ENCODE data around the gene PIEZO2.
"Not testable (repeated sequence)": the region's sequence is repeated elsewhere in the genome, so short reads cannot be mapped to it uniquely, and the experiment has no call there.

Gene PIEZO2

DNA sequence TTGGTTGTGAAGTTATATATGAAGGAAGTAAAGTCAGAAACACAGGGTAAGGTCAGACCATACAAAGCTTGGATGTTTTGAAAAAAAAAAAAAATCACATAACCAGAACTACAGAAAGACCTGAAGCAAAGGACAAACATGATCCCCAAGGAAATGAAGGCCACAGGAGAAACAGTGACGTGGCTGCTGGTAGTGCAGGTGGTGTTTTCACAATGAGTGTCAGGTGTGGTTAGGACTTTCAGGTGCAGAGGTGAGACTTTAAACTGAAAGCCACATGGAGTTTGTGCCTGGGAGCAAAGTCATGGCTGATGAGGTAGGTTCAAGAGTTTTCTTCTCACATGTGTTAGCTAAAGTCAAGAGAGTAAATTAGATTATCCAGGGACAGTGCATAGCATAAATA is 270.7 kb downstream of the PIEZO2 start:
- no peak for DNase-seq

DNA sequence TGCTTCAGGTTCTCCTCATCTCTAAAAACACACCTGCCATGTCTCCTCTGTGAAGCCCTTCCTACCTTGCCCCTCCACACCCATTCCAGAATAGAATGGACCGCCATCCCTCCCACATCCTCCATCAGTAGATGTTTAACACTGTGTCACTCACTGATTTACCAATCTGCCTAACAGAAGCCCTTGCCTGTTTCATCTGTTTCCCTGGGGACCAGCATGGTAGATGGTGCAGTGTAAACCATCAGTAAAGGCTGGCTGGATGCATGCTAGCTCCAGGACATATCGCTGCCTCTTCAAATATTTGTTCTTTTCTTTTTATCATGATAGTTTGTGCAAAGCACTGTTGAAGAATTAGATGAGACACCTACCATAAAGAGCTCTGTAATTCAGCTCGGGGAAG is 271.4 kb downstream of the PIEZO2 start:
- no peak for DNase-seq

DNA sequence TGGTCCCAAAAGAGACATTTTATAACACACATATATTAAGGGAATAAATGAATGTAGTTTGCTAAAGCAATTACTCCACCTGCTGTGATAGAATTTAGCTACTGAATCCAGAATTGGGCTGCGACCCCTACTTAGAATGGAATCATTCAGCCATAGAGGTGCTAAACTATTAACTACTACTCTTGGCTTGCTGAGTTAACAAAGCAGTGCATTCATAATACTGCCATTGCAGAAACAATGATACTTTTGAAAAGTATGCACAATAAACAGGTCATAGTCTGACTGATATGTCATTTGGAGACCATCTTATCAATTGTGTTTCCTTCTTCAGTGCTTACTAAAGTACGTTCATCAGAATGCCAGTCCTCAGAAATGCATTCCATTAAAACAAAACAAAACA is 273.6 kb downstream of the PIEZO2 start:
- no peak for DNase-seq

DNA sequence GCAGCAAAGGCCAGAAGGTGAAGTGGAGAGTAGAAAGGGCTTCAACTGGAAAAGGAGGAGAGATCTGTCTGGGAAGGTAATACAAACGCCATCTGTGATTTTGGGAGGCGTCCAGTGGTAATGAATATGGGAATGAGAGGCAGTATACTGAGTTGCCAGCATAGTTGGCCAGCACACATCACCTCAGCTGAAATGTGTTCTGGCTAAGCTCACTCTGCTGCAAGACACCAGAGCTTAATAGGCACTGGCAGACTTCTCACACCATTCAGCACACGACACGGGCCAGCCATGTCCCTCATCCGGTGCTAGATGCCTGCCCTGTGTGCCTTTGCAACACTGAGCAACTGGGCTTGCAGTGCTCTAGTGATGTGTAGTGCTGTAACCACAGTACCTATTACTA is 277.1 kb downstream of the PIEZO2 start:
- no peak for DNase-seq

DNA sequence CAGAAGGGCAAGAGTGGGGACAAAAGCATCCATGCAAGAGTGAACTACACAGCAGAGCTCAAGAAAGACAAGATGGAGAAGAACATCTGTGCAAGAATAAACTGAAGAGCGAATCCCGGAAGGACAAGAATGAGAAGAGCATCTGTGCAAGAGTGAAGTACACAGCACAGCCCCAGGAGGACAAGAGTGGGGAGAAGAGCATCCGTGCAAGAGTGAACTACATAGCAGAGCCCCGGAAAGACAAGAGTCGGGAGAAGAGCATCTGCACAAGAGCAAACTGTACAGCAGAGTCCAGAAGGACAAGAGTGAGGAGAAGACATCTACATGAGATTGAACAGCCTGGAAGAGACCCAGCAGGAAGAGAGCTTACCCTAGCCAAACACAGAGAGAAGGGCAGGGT is 284.6 kb downstream of the PIEZO2 start:
- no peak for DNase-seq

DNA sequence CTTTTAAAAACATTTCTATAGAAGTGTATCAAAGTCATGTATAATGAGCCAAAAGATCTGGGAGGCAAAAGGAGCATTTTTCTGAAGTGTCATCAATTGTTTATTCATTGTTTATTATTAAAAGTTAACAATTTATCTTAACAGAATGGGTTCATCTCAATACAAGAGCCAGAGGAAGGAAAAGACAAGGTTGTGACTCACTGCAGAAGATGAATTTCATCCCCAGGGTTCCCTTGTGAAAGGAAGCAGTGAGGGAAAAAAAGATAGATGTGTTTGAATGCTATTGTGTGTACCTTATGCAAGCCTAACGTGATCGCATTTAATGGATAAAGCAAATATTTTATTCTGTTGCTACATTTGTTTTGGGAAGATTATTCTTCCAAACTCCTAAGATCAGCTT is 286.3 kb downstream of the PIEZO2 start:
- no peak for DNase-seq

DNA sequence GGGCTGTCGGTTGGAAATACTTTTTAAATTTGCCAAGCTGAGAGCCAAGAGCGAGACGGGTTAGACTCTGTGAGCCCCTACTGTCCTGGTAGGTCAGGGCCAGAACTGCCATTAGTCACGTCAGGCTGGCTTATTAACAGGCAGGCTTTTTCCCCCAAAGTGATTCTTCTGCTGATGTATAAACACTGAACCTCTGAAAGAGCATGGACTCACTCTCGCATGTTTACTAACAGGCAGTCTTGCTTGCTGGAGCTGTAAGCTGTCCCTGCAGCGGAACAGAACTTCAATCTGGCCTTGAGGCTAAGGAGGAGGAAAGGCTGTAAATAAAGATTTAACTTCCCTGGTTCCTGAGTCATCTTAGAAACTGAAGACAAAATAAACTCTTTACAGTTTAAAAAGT is 288.4 kb downstream of the PIEZO2 start:
- DNase-seq, result no peak

DNA sequence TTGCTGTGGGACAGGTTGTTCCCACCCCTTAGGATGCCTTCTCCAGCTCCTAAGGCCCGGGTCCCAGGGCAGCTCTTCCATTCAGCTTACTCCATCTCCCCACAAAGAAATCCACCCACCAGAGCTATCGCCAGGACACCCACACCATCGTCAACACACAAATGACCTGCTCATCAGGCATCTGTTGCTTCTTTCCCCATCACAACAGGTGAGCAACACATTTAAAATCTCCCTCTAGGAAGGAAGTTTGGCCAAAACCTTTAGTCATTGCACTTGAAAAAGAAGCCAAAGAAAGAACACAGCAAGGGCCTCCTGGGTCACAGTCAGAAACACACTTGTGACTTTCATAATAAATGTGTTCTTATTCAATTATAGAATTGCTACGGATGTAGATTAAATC is 289.0 kb downstream of the PIEZO2 start:
- no peak for DNase-seq

DNA sequence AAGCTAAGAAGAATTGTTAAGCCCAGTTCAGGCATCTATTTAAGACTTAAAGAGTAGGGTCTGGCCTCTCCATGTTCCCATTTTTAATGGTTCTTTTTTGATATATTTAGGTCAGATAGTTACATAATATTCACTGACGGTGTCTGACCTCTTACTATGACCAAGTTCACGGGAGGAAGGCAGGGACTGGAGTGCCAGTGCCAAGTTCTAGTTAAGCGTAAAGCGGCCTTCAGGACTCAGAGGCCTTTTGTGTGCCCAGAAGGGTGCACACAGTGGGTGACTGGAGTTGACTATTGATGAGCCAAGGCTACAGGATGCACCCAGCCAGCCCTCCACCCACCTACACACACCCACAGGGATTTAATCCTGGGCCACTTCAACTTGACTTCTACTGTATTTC is 290.9 kb downstream of the PIEZO2 start:
- no peak for DNase-seq

DNA sequence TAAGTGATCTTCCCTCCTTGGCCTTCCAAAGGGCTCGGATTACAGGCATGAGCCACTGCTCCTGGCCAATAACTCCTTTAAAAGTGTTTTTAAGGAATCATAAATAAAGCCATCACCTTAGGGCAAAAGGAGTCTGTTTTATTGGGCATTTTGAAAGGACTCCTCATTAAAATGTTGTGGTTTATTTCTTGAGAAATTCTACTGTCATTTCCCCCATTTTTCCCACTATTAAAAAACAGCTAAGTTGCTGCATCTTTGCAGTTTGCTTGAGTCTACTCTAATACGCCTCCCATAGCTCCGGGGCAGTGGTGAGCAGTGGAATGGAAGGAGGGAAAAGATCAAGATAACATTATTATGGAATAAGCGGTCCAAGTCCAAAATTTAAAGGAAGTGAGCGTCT is 293.2 kb downstream of the PIEZO2 start:
- DNase-seq, result no peak

DNA sequence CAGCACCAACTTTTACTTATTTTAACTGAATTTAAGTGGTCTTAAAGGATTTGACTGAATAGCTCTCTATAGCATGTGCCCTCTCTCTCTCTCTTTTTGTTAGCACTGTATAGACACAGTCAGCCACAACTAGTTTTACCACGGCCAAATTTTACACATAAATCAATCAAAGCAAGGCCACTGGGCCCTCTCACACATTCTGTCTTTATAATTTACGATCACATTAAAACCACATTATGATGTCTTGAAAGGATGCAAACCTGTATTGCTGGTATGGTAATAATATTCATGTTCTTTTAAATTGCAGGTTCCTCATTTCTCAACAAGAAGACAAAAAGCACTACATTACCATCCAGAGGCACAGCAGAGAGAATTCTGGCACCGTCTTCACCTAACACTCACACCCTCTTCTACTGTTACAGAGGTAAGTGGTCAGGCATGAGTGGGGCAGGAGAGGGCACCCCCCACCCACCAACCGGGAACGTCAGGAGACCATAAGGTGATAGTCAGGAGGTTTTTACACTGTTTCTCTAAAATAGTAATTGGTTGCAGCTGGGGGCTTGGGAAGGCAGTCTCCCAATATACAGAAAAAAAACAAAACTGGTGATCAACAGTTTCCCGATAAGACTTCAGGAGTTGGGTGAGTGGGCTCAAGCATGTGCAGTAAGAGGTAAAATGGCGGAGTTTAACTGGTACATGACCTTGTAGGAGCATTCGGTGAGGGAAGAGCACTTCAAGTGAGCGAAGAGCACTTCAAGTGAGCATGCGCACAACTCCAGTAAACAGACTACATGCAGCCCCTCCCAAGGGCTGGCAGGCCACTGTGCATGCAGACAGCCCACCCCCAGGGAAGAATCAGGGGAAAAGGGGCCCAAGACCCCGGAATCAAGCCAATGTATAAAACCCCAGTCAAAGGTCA is 296.7 kb downstream of the PIEZO2 start:
- DNase-seq, result no peak

DNA sequence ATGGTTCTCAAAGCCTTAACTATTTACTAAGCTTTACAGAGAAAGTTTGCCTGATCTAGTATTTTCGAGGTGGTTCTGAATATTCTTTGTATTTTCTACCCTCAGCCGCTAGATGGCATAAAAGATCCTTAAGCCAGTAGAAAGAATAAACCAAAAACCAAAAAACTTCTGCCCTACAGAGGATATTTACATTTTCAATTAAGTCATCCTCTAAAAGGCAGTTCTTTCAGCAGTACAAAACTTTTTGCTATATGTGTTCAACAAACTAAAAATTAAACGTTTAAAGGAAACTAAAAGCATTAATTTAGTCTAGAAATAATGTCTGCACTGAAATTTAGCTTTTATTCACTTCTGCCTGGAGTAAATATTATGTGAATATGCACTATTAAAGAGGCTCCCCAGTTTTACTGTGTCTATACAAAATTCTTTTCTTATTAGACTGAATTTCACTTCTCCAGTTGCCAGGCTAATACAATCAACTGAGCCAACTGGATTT is 297.5 kb downstream of the PIEZO2 start:
- DNase-seq, result no peak

DNA sequence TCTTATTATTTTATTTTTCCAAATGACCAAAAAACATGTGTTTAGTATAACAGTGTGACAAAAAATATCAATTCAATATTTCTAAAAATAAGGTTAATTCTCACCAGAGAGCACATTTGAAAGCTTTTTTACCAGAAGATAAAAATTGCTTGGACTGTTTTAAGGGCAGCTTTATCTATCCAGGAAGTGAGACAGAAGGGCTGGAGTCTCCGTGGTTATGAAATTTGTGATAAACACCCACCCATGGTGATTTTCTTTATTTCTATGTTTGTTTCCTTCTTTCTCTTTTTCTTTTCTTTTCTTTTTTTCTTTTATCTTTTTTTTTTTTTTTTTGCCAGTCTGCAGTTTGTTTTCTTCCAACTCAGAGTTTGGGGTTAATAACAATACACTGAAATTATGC is 298.5 kb downstream of the PIEZO2 start:
- no peak for DNase-seq

DNA sequence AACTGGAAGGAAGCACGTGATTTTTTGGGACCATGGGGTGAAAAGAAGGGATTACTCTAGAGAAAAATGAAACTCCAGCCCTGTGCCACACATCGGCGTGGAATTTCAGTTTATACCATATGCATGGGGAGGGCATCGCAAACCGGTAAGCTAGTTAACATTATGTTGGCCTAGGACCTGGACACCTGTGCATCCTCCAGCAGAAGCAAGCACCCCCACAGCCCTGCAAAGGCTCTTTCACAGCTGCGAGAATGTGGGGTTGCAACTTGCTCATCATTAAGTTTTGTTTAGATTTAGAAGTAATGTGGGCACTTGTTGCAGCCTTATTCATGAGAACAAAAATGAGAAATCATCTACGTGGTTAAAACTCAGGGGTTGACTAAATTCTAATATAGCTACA is 299.2 kb downstream of the PIEZO2 start:
- DNase-seq, result no peak

DNA sequence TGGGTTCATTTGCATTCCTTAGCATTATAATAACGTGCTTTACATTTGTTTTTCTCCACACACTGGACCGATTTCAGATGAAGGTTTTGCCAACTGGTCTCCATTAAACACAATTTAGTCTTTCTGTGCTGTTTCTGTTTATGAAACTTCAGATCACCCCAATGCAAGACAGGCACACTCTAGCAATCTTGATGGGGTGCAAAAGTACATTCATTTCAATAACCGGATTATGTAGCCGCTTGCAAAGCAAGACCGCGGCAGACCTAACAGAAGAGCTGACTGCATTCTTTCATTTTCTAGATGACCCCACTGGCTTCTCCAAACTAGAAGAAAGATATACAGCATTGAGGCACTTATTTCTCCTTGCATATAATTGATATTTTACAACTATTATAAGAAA is 301.5 kb downstream of the PIEZO2 start:
- no peak for DNase-seq

DNA sequence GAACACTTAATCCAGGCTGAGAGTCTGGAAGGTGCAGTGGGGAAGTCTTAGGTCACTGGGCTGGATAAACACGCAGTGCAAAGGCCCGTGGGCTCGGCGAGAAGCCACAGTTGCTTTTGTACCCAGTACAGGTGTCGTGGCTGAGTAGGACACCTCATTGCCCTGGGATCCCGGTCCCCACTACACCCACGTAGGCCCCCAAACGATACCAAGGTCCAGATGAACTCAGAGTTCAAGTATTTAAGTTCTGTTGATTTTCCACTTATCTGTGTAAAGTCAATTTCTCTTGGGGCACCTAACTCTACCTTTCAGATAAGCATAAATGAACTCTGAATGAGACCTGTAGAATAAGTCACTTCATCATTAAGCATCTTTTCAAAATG is 302.0 kb downstream of the PIEZO2 start:
- no peak for DNase-seq

DNA sequence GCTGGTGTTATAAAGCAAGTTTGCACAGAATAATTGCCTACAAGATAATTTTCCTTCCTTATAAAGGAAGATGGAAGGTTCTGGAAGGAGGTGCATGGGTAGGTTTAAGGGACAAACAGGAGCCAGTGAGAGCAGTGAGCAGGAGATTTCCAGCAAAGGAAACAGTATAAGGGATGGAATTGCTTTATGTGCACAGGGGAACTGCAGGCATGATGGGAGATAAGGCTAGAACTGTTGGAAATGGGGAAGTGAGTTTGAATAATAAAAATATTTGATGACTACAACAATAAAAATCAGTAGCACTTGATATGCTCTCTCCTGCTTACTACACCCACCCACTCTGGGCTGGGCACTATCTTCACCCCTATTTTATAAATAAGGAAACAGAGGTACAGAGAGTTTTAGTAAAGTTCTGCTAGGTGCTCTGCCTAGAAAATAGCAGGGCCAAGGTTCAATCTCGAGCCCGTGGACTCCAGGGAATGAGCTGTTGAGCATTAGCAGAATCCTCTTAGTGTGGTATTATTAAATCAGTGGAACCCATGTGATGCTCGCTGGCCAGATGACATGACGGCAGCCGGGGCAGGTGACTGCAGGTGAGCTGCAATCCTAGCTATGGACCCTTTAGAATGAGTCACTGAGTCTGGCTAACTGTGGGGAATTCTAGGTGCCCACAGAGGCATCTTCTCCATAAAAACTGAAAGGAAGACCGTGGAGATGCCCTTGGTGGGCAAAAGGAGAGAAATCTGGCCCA is 302.5 kb downstream of the PIEZO2 start:
- DNase-seq, result no peak

DNA sequence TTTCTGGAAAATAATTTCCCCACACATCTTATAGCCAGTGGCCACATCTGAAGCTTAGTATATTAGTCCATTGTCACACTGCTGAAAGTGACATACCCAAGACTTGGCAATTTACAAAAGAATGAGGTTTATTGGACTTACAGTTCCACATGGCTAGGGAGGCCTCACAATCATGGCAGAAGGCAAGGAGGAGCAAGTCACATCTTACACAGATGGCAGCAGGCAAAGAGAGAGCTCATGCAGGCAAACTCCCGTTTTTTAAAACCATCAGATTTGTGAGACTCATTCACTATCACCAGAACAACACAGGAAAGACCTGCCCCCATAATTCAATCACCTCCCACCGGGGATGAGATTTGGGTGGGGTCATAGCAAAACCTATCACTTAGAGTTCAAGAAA is 303.3 kb downstream of the PIEZO2 start:
- not testable (repeated sequence) for DNase-seq

DNA sequence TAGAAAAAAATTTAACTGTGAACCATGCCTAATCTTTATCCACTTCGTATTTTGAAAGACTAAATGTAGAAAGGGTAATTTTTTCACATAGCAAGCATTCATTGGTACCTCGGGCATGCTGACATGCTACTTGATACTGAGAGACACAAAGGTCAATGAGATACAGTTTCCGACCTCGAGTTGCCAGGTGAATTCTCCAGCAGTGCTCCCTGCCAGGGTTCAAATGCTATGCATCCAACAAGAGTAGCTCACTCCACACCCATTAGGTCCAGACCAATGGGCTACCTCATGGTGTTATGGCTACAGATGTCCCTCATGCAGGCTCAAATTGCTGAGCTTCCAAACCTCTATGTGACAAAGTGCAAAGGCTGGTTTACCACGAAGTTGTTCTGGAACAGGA is 305.8 kb downstream of the PIEZO2 start:
- DNase-seq, result no peak

DNA sequence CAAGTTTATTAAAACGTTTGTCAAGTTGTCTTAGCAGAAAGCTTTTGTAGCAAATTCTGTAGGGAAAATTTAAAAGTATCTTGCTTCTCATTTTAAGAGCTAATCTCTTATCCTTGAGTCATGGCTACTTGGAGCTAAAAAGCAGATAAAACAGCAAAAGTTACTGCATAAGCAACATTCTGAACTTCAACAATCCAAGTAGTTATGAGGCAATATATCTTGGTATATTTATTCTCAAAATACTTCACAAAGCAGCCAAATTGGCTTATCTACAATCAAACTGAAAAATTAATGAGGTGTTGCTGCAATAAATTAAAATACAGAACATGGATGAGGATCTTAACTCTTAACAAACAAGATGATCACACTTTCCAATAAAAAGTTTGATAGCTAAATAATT is 306.5 kb downstream of the PIEZO2 start:
- DNase-seq, result no peak

DNA sequence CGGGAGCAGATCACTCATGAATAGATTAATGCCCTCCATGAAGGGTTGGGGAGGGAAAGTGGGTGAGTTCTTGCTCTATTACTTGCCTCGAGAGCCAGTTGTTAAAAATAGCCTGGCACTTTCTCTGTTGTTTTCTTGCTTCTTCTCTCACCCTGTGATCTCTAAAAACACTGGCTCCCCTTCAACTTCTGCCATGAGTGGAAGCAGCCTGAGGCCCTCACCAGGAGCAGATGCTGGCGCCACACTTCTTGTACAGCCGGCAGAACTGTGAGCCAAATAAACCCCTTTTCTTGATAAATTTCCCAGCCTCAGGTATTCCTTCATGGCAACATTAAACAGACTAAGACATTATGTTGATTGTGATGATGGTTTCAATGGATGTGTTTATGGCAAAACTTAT is 307.0 kb downstream of the PIEZO2 start:
- no peak for DNase-seq

DNA sequence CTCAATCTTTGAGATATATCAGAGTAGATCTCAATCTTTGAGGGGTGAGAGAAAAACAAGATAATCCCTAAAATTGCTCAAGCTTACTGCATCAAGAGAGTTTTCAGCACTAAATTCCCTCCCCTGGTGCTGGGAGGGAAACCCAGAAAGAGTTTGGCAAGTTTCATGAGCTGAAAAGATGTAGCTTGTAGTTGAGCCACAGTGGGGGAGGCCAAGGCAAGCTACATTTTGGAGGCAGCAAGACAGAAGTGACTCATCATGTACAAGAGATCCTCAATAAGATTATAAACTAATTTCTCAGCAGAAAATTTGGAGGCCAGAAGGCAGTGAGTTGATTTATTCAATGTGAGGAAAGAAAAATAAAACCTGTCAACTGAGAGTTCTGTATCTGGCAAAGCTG is 308.2 kb downstream of the PIEZO2 start:
- DNase-seq, result no peak

DNA sequence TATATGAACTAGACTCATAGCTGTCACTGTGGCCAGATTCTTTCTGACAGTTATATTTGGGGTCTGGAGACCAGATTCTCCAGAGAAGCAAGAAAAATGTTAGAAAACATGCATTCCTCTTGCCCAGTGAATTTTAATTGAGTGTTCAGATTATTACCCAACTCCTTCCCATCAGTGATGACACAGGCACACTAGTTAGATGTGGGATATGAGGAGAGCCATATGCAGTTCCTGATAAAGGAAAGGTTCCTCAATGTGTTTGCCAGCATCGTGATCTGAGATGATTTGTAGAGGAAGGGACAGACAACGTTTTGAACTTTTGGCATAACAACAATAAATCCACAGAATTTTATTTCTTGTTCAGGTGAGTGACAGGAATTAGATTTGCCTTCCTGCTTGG is 308.6 kb downstream of the PIEZO2 start:
- DNase-seq, result no peak

DNA sequence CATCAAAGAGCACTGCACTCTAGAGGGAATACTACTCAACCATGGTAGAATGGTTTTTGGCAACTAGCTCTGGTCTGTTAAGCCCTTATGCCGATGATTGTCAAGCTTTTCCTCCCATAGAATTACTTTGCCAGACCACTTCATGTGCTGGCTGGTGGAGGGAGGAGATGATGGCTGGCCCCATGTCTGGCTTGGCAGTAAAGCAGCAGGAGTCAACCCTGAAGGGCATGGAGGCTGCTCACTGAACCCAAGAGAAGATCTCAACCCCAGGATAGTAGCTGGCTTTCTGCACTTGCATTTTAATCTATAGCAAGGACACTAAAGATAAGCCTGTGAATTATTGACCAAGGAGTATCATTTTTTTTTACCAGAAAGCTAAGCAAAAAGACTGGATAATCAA is 309.9 kb downstream of the PIEZO2 start:
- no peak for DNase-seq

Data from activated CD4-positive, CD25-positive, alpha-beta regulatory T cell (primary cell).